Retinal pigment epithelial cell (primary cell): ENCODE results near the gene MTERF2.
A peak's percentile ranks its signal among the peaks of the same experiment; 100 is the strongest.

Experiments
- DNase-seq: peaks from one replicate; pipeline ENCODE4 v3.0.0-alpha.2; 2010; ENCODE audit warnings: low read depth
- H3K4me3 ChIP-seq: 2 replicates; pipeline ENCODE4 v1.5.1; 2011; ENCODE audit warnings: mild to moderate bottlenecking, low read length, control low read depth, moderate library complexity
- TF ChIP-seq, protein P1 (sequence below): conservative IDR thresholded peaks from 2 replicates; pipeline ENCODE4 v1.5.1; 2011; ENCODE audit warnings: low read depth, low read length, control low read depth, inconsistent platforms

MTERF2 gene

DNA sequence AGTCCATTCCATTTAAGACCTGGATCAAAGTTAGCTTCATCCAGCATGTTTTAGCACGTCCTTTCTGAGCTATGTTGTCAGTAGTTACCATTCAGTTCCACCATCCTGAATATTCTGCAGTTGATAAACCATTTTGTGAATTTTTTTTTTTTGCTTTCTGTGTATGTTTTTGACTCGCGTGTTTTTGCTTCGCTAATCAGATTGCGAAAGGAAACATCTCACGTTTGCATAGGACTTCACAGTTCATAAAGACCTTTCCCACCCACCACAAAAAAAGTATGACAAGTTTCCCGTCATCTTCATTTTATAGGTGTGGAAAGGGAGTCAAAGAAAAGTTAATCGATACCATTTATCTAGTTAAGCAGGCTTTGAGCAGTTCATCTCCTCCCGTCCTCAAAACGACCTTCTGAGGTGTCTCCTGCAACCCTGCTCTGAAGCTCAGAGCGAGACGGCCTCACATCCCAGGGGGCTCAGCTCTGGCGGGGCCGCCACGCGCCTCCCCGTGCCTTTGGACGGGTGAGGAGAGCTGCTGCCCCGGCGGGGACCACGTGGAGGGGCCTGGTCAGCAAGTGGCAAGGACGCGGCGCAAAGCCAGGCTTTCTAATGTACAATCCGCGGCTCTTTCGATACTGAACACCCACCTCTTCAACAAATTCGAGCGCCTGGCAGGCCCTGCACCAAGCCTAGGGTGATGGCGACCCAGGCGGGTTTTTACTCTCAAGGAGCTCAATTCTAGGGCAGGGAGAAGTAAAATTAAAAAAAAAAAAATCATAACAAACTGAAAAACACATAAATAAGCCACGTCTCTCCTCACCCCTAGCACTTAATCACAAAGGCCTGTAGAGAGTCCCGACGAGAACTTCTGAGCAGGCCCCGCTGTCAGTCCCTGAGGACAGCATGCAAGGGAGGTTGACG lies 32.2 kb downstream of the MTERF2 start:
- no peak for DNase-seq
- TF ChIP-seq, protein P1, sequence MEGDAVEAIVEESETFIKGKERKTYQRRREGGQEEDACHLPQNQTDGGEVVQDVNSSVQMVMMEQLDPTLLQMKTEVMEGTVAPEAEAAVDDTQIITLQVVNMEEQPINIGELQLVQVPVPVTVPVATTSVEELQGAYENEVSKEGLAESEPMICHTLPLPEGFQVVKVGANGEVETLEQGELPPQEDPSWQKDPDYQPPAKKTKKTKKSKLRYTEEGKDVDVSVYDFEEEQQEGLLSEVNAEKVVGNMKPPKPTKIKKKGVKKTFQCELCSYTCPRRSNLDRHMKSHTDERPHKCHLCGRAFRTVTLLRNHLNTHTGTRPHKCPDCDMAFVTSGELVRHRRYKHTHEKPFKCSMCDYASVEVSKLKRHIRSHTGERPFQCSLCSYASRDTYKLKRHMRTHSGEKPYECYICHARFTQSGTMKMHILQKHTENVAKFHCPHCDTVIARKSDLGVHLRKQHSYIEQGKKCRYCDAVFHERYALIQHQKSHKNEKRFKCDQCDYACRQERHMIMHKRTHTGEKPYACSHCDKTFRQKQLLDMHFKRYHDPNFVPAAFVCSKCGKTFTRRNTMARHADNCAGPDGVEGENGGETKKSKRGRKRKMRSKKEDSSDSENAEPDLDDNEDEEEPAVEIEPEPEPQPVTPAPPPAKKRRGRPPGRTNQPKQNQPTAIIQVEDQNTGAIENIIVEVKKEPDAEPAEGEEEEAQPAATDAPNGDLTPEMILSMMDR, result no peak
- peak overlapping the region; percentile 57 for H3K4me3 ChIP-seq

GRCh38 chr12:106953352-106954250 lies 33.3 kb downstream of the MTERF2 start:
- H3K4me3 ChIP-seq, result no peak overlapping the region
- TF ChIP-seq, protein P1, result no peak
- peak; percentile 75 for DNase-seq

GRCh38 chr12:106950591-106950990 lies 36.4 kb downstream of the MTERF2 start:
- DNase-seq, result no peak
- H3K4me3 ChIP-seq, result no peak overlapping the region
- TF ChIP-seq, protein P1, result no peak

DNA sequence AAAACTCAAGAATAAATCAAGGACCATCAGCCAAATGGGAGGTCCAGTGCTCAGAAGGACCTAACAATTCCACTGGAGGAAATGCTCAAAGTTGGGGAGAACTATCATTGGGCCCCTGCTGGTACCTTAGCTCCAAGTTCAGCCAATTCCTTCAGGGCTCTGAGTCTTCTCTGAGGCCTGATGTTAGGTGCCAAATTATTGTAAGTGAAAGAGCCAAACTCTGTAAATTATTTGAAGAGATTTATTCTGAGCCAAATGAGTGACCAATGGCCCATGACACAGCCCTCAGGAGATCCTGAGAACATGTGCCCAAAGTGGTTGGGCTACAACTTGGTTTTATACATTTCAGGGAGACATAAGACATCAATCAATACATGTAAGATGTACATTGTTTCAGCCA lies 39.5 kb downstream of the MTERF2 start:
- TF ChIP-seq, protein P1, result no peak
- DNase-seq, result no peak
- H3K4me3 ChIP-seq, result no peak overlapping the region

DNA sequence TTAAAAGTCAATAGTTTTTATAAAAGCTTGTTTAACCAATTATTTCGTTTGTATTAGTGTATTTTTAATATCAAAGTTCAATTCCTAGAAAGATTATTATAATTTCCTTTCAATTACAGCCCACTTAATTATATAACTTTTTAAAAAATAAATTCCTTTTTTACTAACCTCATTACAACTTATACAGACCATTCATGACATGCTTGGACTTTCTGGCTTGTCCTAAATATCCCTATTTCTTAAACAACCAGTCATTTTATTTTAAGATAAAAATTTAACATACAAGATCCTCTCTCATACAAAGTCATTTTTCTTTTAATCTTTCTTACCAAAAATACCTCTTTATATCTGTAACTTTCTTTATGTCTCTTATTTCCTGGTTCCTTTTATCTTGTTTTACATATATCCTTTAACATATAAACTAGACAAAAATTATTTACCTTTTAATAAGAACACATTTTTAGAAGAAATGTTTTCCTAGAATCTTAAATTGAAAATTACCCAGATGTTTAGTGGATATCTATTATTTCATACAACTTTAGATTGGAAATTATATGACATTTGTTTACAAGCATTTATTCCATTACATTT lies 41.6 kb downstream of the MTERF2 start:
- no peak for DNase-seq
- no peak overlapping the region for H3K4me3 ChIP-seq
- TF ChIP-seq, protein P1, result no peak

DNA sequence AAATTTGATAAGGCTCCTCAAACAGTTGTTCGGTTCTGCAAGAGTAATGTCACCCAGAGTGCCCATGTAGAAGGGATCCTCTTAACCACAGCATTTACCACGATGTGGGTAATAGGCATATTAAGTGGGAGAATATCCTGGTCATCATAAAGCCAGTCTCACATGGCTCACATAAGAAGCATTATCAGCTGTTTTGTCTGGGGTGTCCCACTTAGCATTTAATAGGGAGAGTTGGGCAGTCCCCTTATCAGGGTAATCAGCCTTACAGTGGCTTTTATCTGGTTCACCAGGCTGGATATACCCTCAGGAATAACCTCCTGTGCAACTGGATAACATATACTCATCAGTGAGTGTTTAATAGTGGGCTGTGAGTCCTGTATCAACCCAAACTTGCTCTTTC lies 44.2 kb downstream of the MTERF2 start:
- TF ChIP-seq, protein P1, result no peak
- no peak overlapping the region for H3K4me3 ChIP-seq
- no peak for DNase-seq
